BE2C (cell line): ENCODE data around the gene MIER2.
A peak's percentile ranks its signal among the peaks of the same experiment; 100 is the strongest.

ENCODE experiments used
- DNase-seq: peaks from one replicate; pipeline ENCODE4 v3.0.0-alpha.2; 2020
- H3K27me3 ChIP-seq: fragments of 250-450 bp; sonication (Bioruptor Pico); 2 replicates; pipeline ENCODE4 v1.5.1; 2020; ENCODE audit warnings: mild to moderate bottlenecking
- H3K36me3 ChIP-seq: fragments of 250-450 bp; sonication (Bioruptor Pico); 2 replicates; pipeline ENCODE4 v1.5.1; 2020; ENCODE audit warnings: mild to moderate bottlenecking
- H3K4me1 ChIP-seq: fragments of 250-450 bp; sonication (Bioruptor Pico); 2 replicates; pipeline ENCODE4 v1.5.1; 2020
- H3K4me3 ChIP-seq: 2 replicates; pipeline ENCODE4 v1.5.1; 2011; ENCODE audit warnings: low read depth, low read length
- H3K9me3 ChIP-seq: fragments of 250-450 bp; sonication (Bioruptor Pico); 2 replicates; pipeline ENCODE4 v1.5.1; 2020
- TF ChIP-seq, protein P1 (sequence below): IDR thresholded peaks from 2 replicates; pipeline ENCODE4 v1.5.1; 2012; ENCODE audit warnings: mild to moderate bottlenecking, low read depth, low read length

MIER2 gene

DNA sequence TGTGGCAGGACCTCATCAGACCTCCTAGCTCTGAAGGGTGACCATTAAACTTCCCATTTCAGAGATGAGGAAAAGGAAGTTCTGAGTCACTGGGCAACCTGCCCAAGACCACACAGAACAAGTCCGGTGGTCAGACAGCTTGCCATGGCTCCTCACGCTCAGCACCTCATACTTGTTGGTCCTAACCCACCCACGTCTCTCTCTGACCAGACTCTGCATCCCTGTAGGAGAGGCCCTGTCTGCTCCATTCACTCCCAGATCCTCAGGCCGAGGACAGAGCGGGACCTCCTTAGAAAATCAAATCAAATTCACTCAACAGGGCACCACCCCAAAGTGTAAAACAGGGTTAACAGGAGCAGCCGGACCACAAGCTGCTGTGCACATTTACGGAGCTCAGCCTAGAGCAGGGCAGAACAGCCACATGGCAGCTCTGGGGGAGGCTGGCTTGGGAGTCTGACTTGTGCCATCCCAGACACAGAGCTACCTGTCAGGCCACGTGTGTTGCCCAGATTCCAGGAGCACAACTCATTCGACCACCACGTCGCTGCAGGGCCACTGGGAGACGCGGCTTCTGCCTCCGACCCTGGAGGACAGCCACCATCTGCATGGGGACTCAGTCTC lies 1.7 kb downstream of the MIER2 start:
- Histone ChIP-seq H3K4me3 (peak overlapping the region; percentile 73), H3K9me3 (peaks cover 3% of the 10 kb centered on the region; the same call in 1 of the 2 replicates), H3K36me3 (peaks cover 12% of the 10 kb centered on the region; the same call in 1 of the 2 replicates), H3K4me1 (peaks cover 5% of the 10 kb centered on the region), H3K27me3 (no peaks in the 10 kb centered on the region)
- TF ChIP-seq, protein P1, sequence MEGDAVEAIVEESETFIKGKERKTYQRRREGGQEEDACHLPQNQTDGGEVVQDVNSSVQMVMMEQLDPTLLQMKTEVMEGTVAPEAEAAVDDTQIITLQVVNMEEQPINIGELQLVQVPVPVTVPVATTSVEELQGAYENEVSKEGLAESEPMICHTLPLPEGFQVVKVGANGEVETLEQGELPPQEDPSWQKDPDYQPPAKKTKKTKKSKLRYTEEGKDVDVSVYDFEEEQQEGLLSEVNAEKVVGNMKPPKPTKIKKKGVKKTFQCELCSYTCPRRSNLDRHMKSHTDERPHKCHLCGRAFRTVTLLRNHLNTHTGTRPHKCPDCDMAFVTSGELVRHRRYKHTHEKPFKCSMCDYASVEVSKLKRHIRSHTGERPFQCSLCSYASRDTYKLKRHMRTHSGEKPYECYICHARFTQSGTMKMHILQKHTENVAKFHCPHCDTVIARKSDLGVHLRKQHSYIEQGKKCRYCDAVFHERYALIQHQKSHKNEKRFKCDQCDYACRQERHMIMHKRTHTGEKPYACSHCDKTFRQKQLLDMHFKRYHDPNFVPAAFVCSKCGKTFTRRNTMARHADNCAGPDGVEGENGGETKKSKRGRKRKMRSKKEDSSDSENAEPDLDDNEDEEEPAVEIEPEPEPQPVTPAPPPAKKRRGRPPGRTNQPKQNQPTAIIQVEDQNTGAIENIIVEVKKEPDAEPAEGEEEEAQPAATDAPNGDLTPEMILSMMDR: no peak
- no peak for DNase-seq

DNA sequence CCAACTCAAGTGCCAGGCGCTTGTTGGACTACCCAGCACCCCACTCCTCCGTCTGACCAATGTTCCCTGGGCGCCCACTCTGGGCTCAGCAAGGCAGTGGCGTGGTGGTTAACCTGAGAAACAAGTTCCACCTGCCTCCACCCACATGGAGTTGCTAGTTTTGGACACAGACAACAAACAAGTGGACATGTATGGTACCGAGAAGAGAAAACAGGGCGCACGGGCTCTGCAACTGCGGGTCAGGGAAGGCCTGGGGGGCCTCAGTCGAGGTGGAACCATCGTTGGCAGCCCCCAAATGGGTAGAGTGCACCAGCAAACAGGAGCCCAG lies 2.5 kb downstream of the MIER2 start:
- Histone ChIP-seq H3K27me3 (no peaks in the 10 kb centered on the region), H3K9me3 (peaks cover 3% of the 10 kb centered on the region; the same call in 1 of the 2 replicates), H3K36me3 (peaks cover 12% of the 10 kb centered on the region), H3K4me1 (peaks cover 5% of the 10 kb centered on the region), H3K4me3 (no peak overlapping the region)
- TF ChIP-seq, protein P1: no peak
- DNase-seq: no peak

DNA sequence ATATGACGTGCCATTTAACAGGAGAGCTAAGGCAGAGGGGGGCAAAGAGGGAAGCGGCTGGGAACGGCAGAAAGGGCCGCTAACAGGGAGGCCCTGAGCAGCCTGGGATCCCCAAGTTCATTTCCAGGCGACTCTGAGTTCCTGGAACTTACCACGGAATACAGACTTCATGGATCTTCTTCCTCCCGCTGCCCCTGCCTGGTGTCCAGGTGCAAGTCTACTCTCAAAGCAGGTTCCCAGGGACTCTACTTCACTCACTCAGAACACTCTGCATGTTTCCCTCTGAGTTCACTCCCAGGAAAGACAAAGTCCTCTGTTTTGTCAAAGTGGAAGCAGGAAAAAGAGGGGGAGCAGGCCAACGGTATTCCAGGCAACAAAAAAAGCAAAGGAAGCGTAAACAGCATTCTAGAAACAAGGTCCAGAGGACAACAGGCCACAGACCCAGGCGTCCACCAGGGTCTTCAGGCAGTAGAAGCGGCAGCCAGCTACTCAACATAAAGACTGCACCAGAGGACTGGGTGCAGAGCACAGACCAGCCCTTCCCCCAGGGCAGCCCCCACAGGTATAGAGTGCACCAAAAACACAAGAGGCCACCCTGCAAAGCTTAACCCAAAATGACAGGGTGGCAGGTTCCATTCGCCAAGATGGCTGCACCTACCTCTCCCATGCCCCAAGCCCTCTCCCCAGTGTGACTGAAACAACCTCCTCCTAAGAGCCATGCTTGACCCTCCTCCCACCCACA lies 3.0 kb downstream of the MIER2 start:
- peaks cover 3% of the 10 kb centered on the region; the same call in 1 of the 2 replicates for H3K9me3 ChIP-seq
- DNase-seq: no peak
- H3K36me3 ChIP-seq: peaks cover 12% of the 10 kb centered on the region
- H3K4me3 ChIP-seq: no peak overlapping the region
- TF ChIP-seq, protein P1: no peak
- H3K27me3 ChIP-seq: no peaks in the 10 kb centered on the region
- peaks cover 5% of the 10 kb centered on the region for H3K4me1 ChIP-seq

DNA sequence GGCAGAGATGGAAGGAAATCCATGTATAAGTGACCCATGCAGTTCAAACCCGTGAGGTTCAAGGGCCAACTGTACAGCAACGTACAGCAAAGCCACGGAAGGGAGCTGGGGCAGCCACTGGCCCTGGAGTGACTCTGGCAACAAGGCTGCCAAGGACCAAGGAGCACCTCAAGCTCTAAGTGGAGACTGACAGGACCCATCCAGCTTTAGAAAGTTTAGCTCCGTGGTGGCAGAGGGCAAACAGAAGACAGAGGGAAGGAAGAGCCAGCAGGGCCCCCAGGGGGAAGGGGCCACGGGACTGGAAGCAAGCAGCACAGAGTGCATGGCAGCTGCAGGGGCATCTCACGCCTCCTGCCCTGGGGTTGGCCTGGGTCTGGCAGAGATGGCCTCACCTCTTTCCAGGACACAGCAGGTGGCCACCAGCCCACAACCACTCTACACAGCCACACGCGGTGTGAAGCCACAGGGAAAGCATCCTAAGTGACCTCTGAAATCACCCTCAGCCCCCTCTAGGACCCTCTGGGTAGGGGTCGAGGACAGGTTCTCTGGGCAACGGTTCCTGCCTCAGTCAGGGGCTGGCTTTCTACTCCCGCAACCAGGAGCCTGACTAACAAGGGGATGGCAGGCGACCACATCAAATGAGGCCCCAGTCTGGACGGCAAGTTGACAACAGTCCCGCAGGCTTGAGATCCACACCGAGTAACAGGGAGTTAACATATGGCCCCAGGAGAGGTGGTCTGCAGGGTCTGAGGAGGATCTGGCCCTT lies 3.8 kb downstream of the MIER2 start:
- Histone ChIP-seq H3K9me3 (peaks cover 3% of the 10 kb centered on the region; the same call in 1 of the 2 replicates), H3K4me1 (peaks cover 5% of the 10 kb centered on the region), H3K27me3 (no peaks in the 10 kb centered on the region), H3K36me3 (peaks cover 12% of the 10 kb centered on the region), H3K4me3 (no peak overlapping the region)
- DNase-seq: no peak
- TF ChIP-seq, protein P1: no peak

DNA sequence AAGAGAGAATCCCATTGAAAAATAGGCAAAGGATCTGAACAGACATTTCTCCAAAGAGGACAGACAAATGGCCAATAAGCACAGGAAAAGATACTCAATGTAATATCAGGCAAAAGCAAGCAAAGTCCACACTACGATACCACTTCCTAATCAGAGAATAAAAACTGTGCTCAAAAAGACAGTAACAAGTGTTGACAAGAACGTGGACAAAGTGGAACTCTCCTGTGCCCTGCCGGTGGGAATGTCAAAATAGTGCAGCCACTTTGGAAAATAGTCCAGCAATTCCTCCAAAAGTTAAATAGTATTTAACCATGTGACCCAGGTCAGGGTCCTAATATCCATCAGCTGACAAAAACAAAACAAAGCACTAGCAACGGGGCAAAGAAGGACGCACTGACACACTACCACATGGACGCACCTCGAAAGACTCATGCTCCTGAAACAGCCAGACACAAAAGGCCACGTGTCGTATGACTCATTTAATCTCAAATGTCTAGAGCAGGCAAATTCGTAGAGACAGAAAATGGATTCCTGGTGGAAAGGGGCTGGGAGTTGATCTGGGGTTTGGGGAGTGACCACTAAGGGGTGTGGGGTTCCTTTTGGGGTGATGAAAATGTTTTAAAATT lies 5.2 kb downstream of the MIER2 start:
- Histone ChIP-seq H3K36me3 (peaks cover 20% of the 10 kb centered on the region), H3K9me3 (no peaks in the 10 kb centered on the region), H3K4me3 (no peak overlapping the region), H3K4me1 (peaks cover 5% of the 10 kb centered on the region), H3K27me3 (no peaks in the 10 kb centered on the region)
- TF ChIP-seq, protein P1: no peak
- DNase-seq: no peak
